Stimulated activated CD8-positive, alpha-beta memory T cell treated with anti-CD3 and anti-CD28 coated beads, Interleukin-7, amount 100 ng/mL, for 1 hour (primary cell): ENCODE data around the gene SLC30A3.
"Not testable (repeated sequence)": the region's sequence is repeated elsewhere in the genome, so short reads cannot be mapped to it uniquely, and the experiment has no call there.

Experiments used
- DNase-seq, 2 donors: peaks; one replicate each; pipeline ENCODE4 v3.0.0-alpha.2; 2020; ENCODE audit warnings: low read depth in 2 of 2

Gene SLC30A3

GRCh38 chr2:27262379-27263286 lies at the start of gene SLC30A3:
Gene SLC30A3, minus strand, starts transcription at chr2:27263047. Its CDS starts 141 bp downstream, at chr2:27262906.
- peak; percentile 30 to 37 for DNase-seq

- DNase-seq = no peak
Observed at GRCh38 chr2:27312152-27312551, 49.3 kb upstream of the SLC30A3 start.

- no peak for DNase-seq
Observed at GRCh38 chr2:27309651-27310050, 46.8 kb upstream of the SLC30A3 start.

- DNase-seq = no peak
Observed at GRCh38 chr2:27308359-27308881, 45.6 kb upstream of the SLC30A3 start, which contains the start of gene UCN. Gene UCN, minus strand, starts transcription at chr2:27308445. Its CDS starts 550 bp downstream, at chr2:27307895.

GRCh38 chr2:27307545-27308358 lies 44.9 kb upstream of the SLC30A3 start:
- DNase-seq = no peak

GRCh38 chr2:27307287-27307544 lies 44.4 kb upstream of the SLC30A3 start:
- DNase-seq = no peak

- peak in 1 of 2 donors; percentile 11 for DNase-seq
Observed at GRCh38 chr2:27306573-27307286, 43.9 kb upstream of the SLC30A3 start.

GRCh38 chr2:27306136-27306535 lies 43.3 kb upstream of the SLC30A3 start:
- no peak for DNase-seq

- DNase-seq = no peak
Observed at GRCh38 chr2:27305516-27305915, 42.7 kb upstream of the SLC30A3 start.

- no peak for DNase-seq
Observed at GRCh38 chr2:27304488-27305240, 41.8 kb upstream of the SLC30A3 start.

- DNase-seq = no peak
Observed at GRCh38 chr2:27303093-27304025, 40.5 kb upstream of the SLC30A3 start.

GRCh38 chr2:27300606-27301005 lies 37.8 kb upstream of the SLC30A3 start:
- not testable (repeated sequence) for DNase-seq

GRCh38 chr2:27298391-27299080 lies 35.7 kb upstream of the SLC30A3 start:
- DNase-seq = no peak

GRCh38 chr2:27297195-27297594 lies 34.3 kb upstream of the SLC30A3 start:
- no peak for DNase-seq

- no peak for DNase-seq
Observed at GRCh38 chr2:27296481-27296880, 33.6 kb upstream of the SLC30A3 start.

GRCh38 chr2:27294928-27295327 lies 32.1 kb upstream of the SLC30A3 start:
- DNase-seq = no peak

- DNase-seq = no peak
Observed at GRCh38 chr2:27291865-27292264, 29.0 kb upstream of the SLC30A3 start.

GRCh38 chr2:27290549-27290948 lies 27.7 kb upstream of the SLC30A3 start:
- no peak for DNase-seq

- no peak for DNase-seq
Observed at GRCh38 chr2:27288610-27289009, 25.8 kb upstream of the SLC30A3 start.
